ENCODE data around the gene SON. TPM values are rescaled to one million over a fixed set of nuclear protein-coding genes. Genes with fewer than 3 reads are reported as not detected.
"Not testable (repeated sequence)": the region's sequence is repeated elsewhere in the genome, so short reads cannot be mapped to it uniquely, and the experiment has no call there.

Gene SON
- total RNA-seq, 4 donors from 2014 or later = 124 to 265 (median 234) TPM

DNA sequence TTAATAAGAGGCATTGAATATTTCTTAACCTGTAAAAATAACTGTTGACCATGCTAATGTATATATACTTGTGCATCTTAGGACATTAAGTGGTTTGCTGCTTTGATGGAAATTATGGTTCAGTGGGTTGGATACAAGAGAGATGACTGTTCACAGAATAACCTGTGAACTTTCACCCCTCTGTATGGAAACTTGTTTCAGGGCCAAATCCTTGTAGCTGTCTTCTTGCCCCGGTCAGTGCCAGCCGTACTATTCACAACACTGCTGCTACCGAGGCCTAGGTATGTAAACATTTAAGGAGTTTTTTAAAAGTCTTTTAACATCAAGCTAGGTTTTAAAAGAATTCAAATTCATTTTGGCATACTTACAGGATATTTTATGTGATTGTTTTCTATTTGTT, 29.5 kb downstream of the SON start:
- Histone ChIP-seq H3K36me3 (peaks cover 7 to 100% (median 39%) of the 10 kb centered on the region in 3 donors), H3K27ac (no peak overlapping the region), H3K4me3 (no peak overlapping the region), H3K27me3 (no peaks in the 10 kb centered on the region), H3K4me1 (peaks cover 0 to 14% (median 0%) of the 10 kb centered on the region in 3 donors), H3K9me3 (no peaks in the 10 kb centered on the region)
- no peak for DNase-seq
- WGBS, 2 donors = 53 to 59% methylated on average over 3 of the region's 3 CpGs
- intact Hi-C loops (cut with DNase I) = no loop called here
- TF ChIP-seq POLR2A (IDR thresholded peaks at IDR 0.05) (no peak), CTCF (IDR thresholded peaks at IDR 0.05) (no peak)

- WGBS, 2 donors = 24 to 32% methylated on average over 2 of the region's 2 CpGs
- DNase-seq; H3K4me3 ChIP-seq; H3K27me3 ChIP-seq; H3K27ac ChIP-seq; H3K9me3 ChIP-seq; intact Hi-C loops (cut with DNase I): not testable (repeated sequence)
- Histone ChIP-seq H3K4me1 (peaks cover 0 to 14% (median 5%) of the 10 kb centered on the region in 3 donors), H3K36me3 (peaks cover 7 to 70% (median 21%) of the 10 kb centered on the region in 3 donors)
These were observed 33.9 kb downstream of the SON start for GRCh38 chr21:33576741-33577141.

GRCh38 chr21:33578214-33578613, 35.4 kb downstream of the SON start:
- WGBS, 2 donors = 78 to 85% methylated on average over 2 of the region's 2 CpGs

GRCh38 chr21:33578959-33579542, 36.2 kb downstream of the SON start:
- WGBS, 2 donors = 75 to 83% methylated on average over 7 of the region's 7 CpGs
- intact Hi-C loops (cut with DNase I) = no loop called here
- no peak overlapping the region for H3K27ac ChIP-seq
- no peak overlapping the region for H3K4me3 ChIP-seq
- no peak for TF ChIP-seq CTCF (IDR thresholded peaks at IDR 0.05)
- no peak for TF ChIP-seq POLR2A (IDR thresholded peaks at IDR 0.05)
- H3K4me1 ChIP-seq = peaks cover 0 to 5% (median 5%) of the 10 kb centered on the region in 3 donors
- H3K9me3 ChIP-seq = no peaks in the 10 kb centered on the region
- peaks cover 7 to 53% (median 9%) of the 10 kb centered on the region in 3 donors for H3K36me3 ChIP-seq
- no peak for DNase-seq
- no peaks in the 10 kb centered on the region for H3K27me3 ChIP-seq

More at GRCh38 chr21:33578214-33578613, 35.4 kb downstream of the SON start:
- Histone ChIP-seq H3K27ac (no peak overlapping the region), H3K4me3 (no peak overlapping the region), H3K27me3 (no peaks in the 10 kb centered on the region), H3K36me3 (peaks cover 7 to 61% (median 17%) of the 10 kb centered on the region in 3 donors), H3K9me3 (no peaks in the 10 kb centered on the region), H3K4me1 (peaks cover 0 to 5% (median 5%) of the 10 kb centered on the region in 3 donors)
- intact Hi-C loops (cut with DNase I) = no loop called here
- TF ChIP-seq POLR2A (IDR thresholded peaks at IDR 0.05) (no peak), CTCF (IDR thresholded peaks at IDR 0.05) (no peak)
- DNase-seq = no peak

DNA sequence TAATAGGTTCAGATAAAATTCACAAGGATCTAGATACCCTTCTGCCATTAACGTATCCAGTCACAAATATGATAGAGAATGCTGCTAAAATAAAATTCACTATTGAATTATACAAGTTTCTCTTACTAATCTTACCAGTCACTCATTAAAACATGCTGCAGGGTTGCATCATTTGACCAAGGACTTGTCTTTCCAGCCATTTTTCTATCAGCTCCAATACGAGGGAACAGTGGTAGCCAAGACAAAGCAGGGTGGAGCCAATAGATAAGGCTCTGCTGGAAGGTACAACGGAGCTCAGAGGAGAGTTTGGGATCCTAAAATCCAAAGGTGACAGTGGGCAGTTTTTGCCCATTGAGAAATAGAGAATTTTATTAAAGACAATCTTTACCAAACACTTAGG, 41.6 kb downstream of the SON start:
- H3K4me1 ChIP-seq = peaks cover 0 to 21% (median 0%) of the 10 kb centered on the region in 3 donors
- TF ChIP-seq POLR2A (IDR thresholded peaks at IDR 0.05) = no peak
- no peak for TF ChIP-seq CTCF (IDR thresholded peaks at IDR 0.05)
- intact Hi-C loops (cut with DNase I) = no loop called here

More for the DNA sequence above, 41.6 kb downstream of the SON start:
- DNase-seq = no peak
- WGBS, 2 donors = 74 to 81% methylated on average over 3 of the region's 3 CpGs
- H3K27me3 ChIP-seq = no peaks in the 10 kb centered on the region
- peaks cover 0 to 6% (median 0%) of the 10 kb centered on the region in 3 donors for H3K36me3 ChIP-seq
- H3K4me3 ChIP-seq = no peak overlapping the region
- no peaks in the 10 kb centered on the region for H3K9me3 ChIP-seq
- no peak overlapping the region for H3K27ac ChIP-seq
